ENCODE measurements around the gene PTGR1. TPM values are rescaled to one million over a fixed set of nuclear protein-coding genes. Genes with fewer than 3 reads are reported as not detected.

Gene PTGR1
- total RNA-seq (under 1 TPM in 2 of 5 experiments, not detected in 3; 0.64 to 0.92 TPM), polyA plus RNA-seq (under 1 TPM; 0.21 to 0.37 TPM), total RNA-seq (0.67 reads per million)

- H3K27ac ChIP-seq (ENCODE audit: low read depth, low read length), result no peak within 1 kb of the TSS
- Mint-ChIP-seq H3K27me3 (peaks cover 17 to 42% (median 30%) of the 10 kb centered on the region in 5 donors), H3K27ac (peak within 1 kb of the TSS in 2 of 9 donors; percentile 28 to 84), H3K4me1 (peaks cover 13 to 29% (median 24%) of the 10 kb centered on the region in 7 donors), H3K9me3 (peaks cover 0 to 1% (median 0%) of the 10 kb centered on the region in 11 donors), H3K4me3 (peak within 1 kb of the TSS; percentile 77 to 94 (median 89)), H3K36me3 (peaks cover 0 to 3% (median 0%) of the 10 kb centered on the region in 5 donors)
- H3K9me3 ChIP-seq (ENCODE audit: control insufficient read depth in 2 of 3, low read length in 3 of 3), result no peaks in the 10 kb centered on the region
- peak within 1 kb of the TSS; percentile 39 for H3K4me3 ChIP-seq (ENCODE audit: low read length)
- CTCF ChIA-PET, result interaction anchor here (1.3 to 2.9 kb wide), 6 partner anchors 22 to 475 kb away, joined by 3 to 16 read pairs (median 6); no protein-coding TSS in a partner anchor
- POLR2A ChIA-PET, result interaction anchor here (1.2 kb wide), 1 partner anchor 32 kb away, joined by 3 read pairs; the partner anchor contains the start of gene DNAJC25
- H3K27me3 ChIP-seq (ENCODE audit: control insufficient read depth in 2 of 2, insufficient read depth in 2 of 2, low read length in 2 of 2), result peaks cover 0 to 9% of the 10 kb centered on the region in 2 donors
- intact Hi-C loops (cut with micrococcal nuclease), result loop anchor here (1.0 to 10.0 kb wide), 8 partner anchors 23 to 778 kb away; partner anchors contain the start of genes ECPAS (in 2 of the 2), DNAJC25 (in 1 of the 2) and ZNF483 (in 1 of the 2)
- H3K36me3 ChIP-seq (ENCODE audit: control insufficient read depth in 2 of 3, insufficient read depth in 3 of 3, low read length in 3 of 3), result no peaks in the 10 kb centered on the region
- ATAC-seq, result peak; percentile 33
- peaks cover 12 to 15% of the 10 kb centered on the region in 2 donors for H3K4me1 ChIP-seq (ENCODE audit: control insufficient read depth in 2 of 2, insufficient read depth in 2 of 2, low read length in 2 of 2)
- peak in 8 of 9 donors; percentile 4 to 39 (median 14) for DNase-seq
Observed at GRCh38 chr9:111599092-111599954, at the start of gene PTGR1. Gene PTGR1 (minus strand): TSS chr9:111599647. CDS start chr9:111597422, 2,225 bp downstream.

GRCh38 chr9:111649016-111649415, 49.6 kb upstream of the PTGR1 start:
- no peak overlapping the region for H3K27ac ChIP-seq (ENCODE audit: low read depth, low read length)
- ATAC-seq (no peak), DNase-seq (no peak)
- H3K9me3 Mint-ChIP-seq, result no peaks in the 10 kb centered on the region
- no peak overlapping the region for H3K27ac Mint-ChIP-seq
- H3K27me3 Mint-ChIP-seq, result no peaks in the 10 kb centered on the region
- no peaks in the 10 kb centered on the region for H3K27me3 ChIP-seq (ENCODE audit: control insufficient read depth in 2 of 2, insufficient read depth in 2 of 2, low read length in 2 of 2)
- H3K36me3 ChIP-seq (ENCODE audit: control insufficient read depth in 2 of 3, insufficient read depth in 3 of 3, low read length in 3 of 3), result peaks cover 0 to 6% (median 0%) of the 10 kb centered on the region in 3 experiments
- peaks cover 7 to 45% (median 24%) of the 10 kb centered on the region in 5 donors for H3K36me3 Mint-ChIP-seq
- CTCF ChIA-PET, result no interaction called here
- POLR2A ChIA-PET, result interaction anchor here (0.5 kb wide), 1 partner anchor 248 kb away, joined by 3 read pairs; the partner anchor contains the start of gene UGCG
- no peak overlapping the region for H3K4me3 Mint-ChIP-seq
- no peaks in the 10 kb centered on the region for H3K4me1 ChIP-seq (ENCODE audit: control insufficient read depth in 2 of 2, insufficient read depth in 2 of 2, low read length in 2 of 2)
- intact Hi-C loops (cut with micrococcal nuclease), result no loop called here
- no peaks in the 10 kb centered on the region for H3K9me3 ChIP-seq (ENCODE audit: control insufficient read depth in 2 of 3, low read length in 3 of 3)
- no peak overlapping the region for H3K4me3 ChIP-seq (ENCODE audit: low read length)
- H3K4me1 Mint-ChIP-seq, result no peaks in the 10 kb centered on the region

GRCh38 chr9:111648066-111648465, 48.6 kb upstream of the PTGR1 start:
- Histone ChIP-seq H3K36me3 (ENCODE audit: control insufficient read depth in 2 of 3, insufficient read depth in 3 of 3, low read length in 3 of 3) (peaks cover 0 to 6% (median 0%) of the 10 kb centered on the region in 3 experiments), H3K4me1 (ENCODE audit: control insufficient read depth in 2 of 2, insufficient read depth in 2 of 2, low read length in 2 of 2) (no peaks in the 10 kb centered on the region), H3K27me3 (ENCODE audit: control insufficient read depth in 2 of 2, insufficient read depth in 2 of 2, low read length in 2 of 2) (no peaks in the 10 kb centered on the region), H3K27ac (ENCODE audit: low read depth, low read length) (no peak overlapping the region), H3K4me3 (ENCODE audit: low read length) (no peak overlapping the region), H3K9me3 (ENCODE audit: control insufficient read depth in 2 of 3, low read length in 3 of 3) (no peaks in the 10 kb centered on the region)
- H3K36me3 Mint-ChIP-seq, result peaks cover 7 to 48% (median 29%) of the 10 kb centered on the region in 5 donors
- no peak overlapping the region for H3K4me3 Mint-ChIP-seq
- DNase-seq, result no peak
- POLR2A ChIA-PET, result interaction anchor here (0.7 kb wide), 1 partner anchor 19 kb away, joined by 3 read pairs; no protein-coding TSS in a partner anchor
- no peak for ATAC-seq
- H3K9me3 Mint-ChIP-seq, result no peaks in the 10 kb centered on the region
- intact Hi-C loops (cut with micrococcal nuclease), result no loop called here
- H3K27ac Mint-ChIP-seq, result no peak overlapping the region
- H3K27me3 Mint-ChIP-seq, result no peaks in the 10 kb centered on the region
- no peaks in the 10 kb centered on the region for H3K4me1 Mint-ChIP-seq
- CTCF ChIA-PET, result interaction anchor here (0.6 kb wide), 1 partner anchor 8 kb away, joined by 3 read pairs; no protein-coding TSS in a partner anchor

- DNase-seq (no peak), ATAC-seq (no peak)
- peaks cover 0 to 6% (median 0%) of the 10 kb centered on the region in 3 experiments for H3K36me3 ChIP-seq (ENCODE audit: control insufficient read depth in 2 of 3, insufficient read depth in 3 of 3, low read length in 3 of 3)
- no peaks in the 10 kb centered on the region for H3K27me3 Mint-ChIP-seq
- H3K27ac Mint-ChIP-seq, result no peak overlapping the region
- H3K4me3 ChIP-seq (ENCODE audit: low read length), result no peak overlapping the region
- no peaks in the 10 kb centered on the region for H3K27me3 ChIP-seq (ENCODE audit: control insufficient read depth in 2 of 2, insufficient read depth in 2 of 2, low read length in 2 of 2)
- no peaks in the 10 kb centered on the region for H3K9me3 ChIP-seq (ENCODE audit: control insufficient read depth in 2 of 3, low read length in 3 of 3)
- no peak overlapping the region for H3K4me3 Mint-ChIP-seq
- H3K4me1 ChIP-seq (ENCODE audit: control insufficient read depth in 2 of 2, insufficient read depth in 2 of 2, low read length in 2 of 2), result no peaks in the 10 kb centered on the region
- no peak overlapping the region for H3K27ac ChIP-seq (ENCODE audit: low read depth, low read length)
- POLR2A ChIA-PET, result interaction anchor here (0.5 kb wide), 1 partner anchor 34 kb away, joined by 3 read pairs; no protein-coding TSS in a partner anchor
- intact Hi-C loops (cut with micrococcal nuclease), result no loop called here
- no peaks in the 10 kb centered on the region for H3K4me1 Mint-ChIP-seq
- CTCF ChIA-PET, result no interaction called here
- peaks cover 7 to 48% (median 26%) of the 10 kb centered on the region in 5 donors for H3K36me3 Mint-ChIP-seq
- H3K9me3 Mint-ChIP-seq, result no peaks in the 10 kb centered on the region
Observed at GRCh38 chr9:111646417-111646816, 47.0 kb upstream of the PTGR1 start.

- POLR2A ChIA-PET, result interaction anchor here (0.6 kb wide), 1 partner anchor 481 kb away, joined by 3 read pairs; no protein-coding TSS in a partner anchor
- no peak for ATAC-seq
Observed at GRCh38 chr9:111645806-111646205, 46.4 kb upstream of the PTGR1 start.

GRCh38 chr9:111644195-111644772, 44.8 kb upstream of the PTGR1 start:
- DNase-seq (no peak), ATAC-seq (no peak)
- Mint-ChIP-seq H3K4me3 (no peak overlapping the region), H3K9me3 (no peaks in the 10 kb centered on the region), H3K36me3 (peaks cover under 1 to 40% (median 19%) of the 10 kb centered on the region in 5 donors), H3K27ac (no peak overlapping the region), H3K4me1 (no peaks in the 10 kb centered on the region), H3K27me3 (no peaks in the 10 kb centered on the region)
- Histone ChIP-seq H3K4me3 (ENCODE audit: low read length) (no peak overlapping the region), H3K27me3 (ENCODE audit: control insufficient read depth in 2 of 2, insufficient read depth in 2 of 2, low read length in 2 of 2) (no peaks in the 10 kb centered on the region), H3K27ac (ENCODE audit: low read depth, low read length) (no peak overlapping the region), H3K36me3 (ENCODE audit: control insufficient read depth in 2 of 3, insufficient read depth in 3 of 3, low read length in 3 of 3) (peaks cover 0 to 6% (median 0%) of the 10 kb centered on the region in 3 experiments), H3K4me1 (ENCODE audit: control insufficient read depth in 2 of 2, insufficient read depth in 2 of 2, low read length in 2 of 2) (no peaks in the 10 kb centered on the region), H3K9me3 (ENCODE audit: control insufficient read depth in 2 of 3, low read length in 3 of 3) (no peaks in the 10 kb centered on the region)
- POLR2A ChIA-PET, result interaction anchor here (0.7 kb wide), 1 partner anchor 40 kb away, joined by 3 read pairs; no protein-coding TSS in a partner anchor
- intact Hi-C loops (cut with micrococcal nuclease), result no loop called here
- CTCF ChIA-PET, result no interaction called here

More at GRCh38 chr9:111645806-111646205, 46.4 kb upstream of the PTGR1 start:
- Histone ChIP-seq H3K9me3 (ENCODE audit: control insufficient read depth in 2 of 3, low read length in 3 of 3) (no peaks in the 10 kb centered on the region), H3K27ac (ENCODE audit: low read depth, low read length) (no peak overlapping the region), H3K4me1 (ENCODE audit: control insufficient read depth in 2 of 2, insufficient read depth in 2 of 2, low read length in 2 of 2) (no peaks in the 10 kb centered on the region), H3K4me3 (ENCODE audit: low read length) (no peak overlapping the region), H3K36me3 (ENCODE audit: control insufficient read depth in 2 of 3, insufficient read depth in 3 of 3, low read length in 3 of 3) (peaks cover 0 to 6% (median 0%) of the 10 kb centered on the region in 3 experiments), H3K27me3 (ENCODE audit: control insufficient read depth in 2 of 2, insufficient read depth in 2 of 2, low read length in 2 of 2) (no peaks in the 10 kb centered on the region)
- DNase-seq, result no peak
- no peaks in the 10 kb centered on the region for H3K4me1 Mint-ChIP-seq
- no peak overlapping the region for H3K27ac Mint-ChIP-seq
- CTCF ChIA-PET, result no interaction called here
- no peaks in the 10 kb centered on the region for H3K27me3 Mint-ChIP-seq
- H3K36me3 Mint-ChIP-seq, result peaks cover 7 to 48% (median 26%) of the 10 kb centered on the region in 5 donors
- no peaks in the 10 kb centered on the region for H3K9me3 Mint-ChIP-seq
- intact Hi-C loops (cut with micrococcal nuclease), result no loop called here
- H3K4me3 Mint-ChIP-seq, result no peak overlapping the region

All from naive thymus-derived CD4-positive, alpha-beta T cell (primary cell).